Stimulated activated CD8-positive, alpha-beta memory T cell treated with anti-CD3 and anti-CD28 coated beads, Interleukin-4, amount 100 ng/mL, for 48 hours (primary cell): ENCODE data around the gene DMC1.
A peak's percentile ranks its signal among the peaks of the same experiment; 100 is the strongest.
"Not testable (repeated sequence)": the region's sequence is repeated elsewhere in the genome, so short reads cannot be mapped to it uniquely, and the experiment has no call there.

Source experiments
- DNase-seq: peaks from one replicate; pipeline ENCODE4 v3.0.0-alpha.2; 2020

DMC1 gene, protein sequence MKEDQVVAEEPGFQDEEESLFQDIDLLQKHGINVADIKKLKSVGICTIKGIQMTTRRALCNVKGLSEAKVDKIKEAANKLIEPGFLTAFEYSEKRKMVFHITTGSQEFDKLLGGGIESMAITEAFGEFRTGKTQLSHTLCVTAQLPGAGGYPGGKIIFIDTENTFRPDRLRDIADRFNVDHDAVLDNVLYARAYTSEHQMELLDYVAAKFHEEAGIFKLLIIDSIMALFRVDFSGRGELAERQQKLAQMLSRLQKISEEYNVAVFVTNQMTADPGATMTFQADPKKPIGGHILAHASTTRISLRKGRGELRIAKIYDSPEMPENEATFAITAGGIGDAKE

DNA sequence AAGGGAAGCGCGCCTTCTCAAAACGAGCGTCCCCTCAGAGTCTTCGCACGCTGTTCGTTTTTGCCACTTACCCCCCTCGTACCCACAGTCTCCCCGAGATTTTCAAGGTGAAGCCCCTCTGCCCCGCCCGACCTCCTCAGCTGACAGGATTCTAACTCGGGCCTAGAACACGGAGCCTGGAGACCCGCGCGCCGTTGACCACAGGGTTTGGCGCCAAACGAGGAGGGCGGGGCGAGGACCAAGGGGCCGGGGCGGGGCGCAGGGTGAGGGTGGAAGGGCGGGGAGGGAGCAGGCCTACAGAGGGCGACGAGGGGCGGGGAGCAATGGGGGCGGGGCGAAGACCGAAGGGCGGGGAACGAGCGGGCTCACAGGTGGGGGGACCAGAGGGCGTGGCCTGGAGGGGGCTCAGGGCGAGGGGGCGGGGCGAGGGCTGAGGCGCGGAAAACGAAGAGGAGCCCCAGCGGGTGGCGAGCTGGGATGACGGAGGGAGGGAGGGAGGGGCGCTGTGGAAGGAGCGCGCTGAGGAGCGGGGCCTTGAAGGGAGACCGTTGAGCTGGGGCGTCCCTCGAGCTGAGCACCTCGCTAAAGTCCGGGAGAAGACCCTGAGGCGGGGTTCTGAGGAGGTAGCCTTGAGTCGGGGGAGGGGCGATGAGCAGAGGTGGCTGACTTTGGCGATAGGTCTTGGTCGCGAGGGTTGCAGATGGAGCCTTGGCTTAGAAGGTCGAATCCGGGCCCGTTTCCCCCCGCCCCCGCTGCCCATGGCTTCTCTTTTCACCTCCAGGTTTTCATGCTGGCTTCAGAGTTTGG lies at the start of gene DMC1:
TSS of gene DMC1 (minus strand) at position 212 of the 807 bp plus-strand sequence. CDS start 1,927 bp downstream, outside the sequence.
- peak; percentile 99 for DNase-seq

DNA sequence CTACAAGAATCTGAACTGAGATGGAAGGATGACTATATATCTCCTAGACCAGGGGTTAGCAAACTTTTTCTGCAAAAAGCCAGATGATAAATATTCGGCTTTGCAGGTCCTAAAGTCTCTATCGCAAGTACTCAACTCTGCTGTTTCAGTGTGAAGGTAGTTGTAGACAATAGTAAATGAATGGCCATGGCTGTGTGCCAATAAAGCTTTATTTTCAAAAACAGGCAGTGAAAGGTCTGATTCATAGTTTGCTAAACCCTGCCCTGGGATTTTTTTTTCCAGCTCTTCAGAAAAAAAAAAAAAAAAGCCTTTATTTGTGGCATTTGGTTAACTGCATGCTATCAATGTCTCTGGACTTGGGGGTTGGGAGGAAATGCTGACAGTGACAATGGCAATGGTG lies 48.7 kb upstream of the DMC1 start:
- no peak for DNase-seq

DNA sequence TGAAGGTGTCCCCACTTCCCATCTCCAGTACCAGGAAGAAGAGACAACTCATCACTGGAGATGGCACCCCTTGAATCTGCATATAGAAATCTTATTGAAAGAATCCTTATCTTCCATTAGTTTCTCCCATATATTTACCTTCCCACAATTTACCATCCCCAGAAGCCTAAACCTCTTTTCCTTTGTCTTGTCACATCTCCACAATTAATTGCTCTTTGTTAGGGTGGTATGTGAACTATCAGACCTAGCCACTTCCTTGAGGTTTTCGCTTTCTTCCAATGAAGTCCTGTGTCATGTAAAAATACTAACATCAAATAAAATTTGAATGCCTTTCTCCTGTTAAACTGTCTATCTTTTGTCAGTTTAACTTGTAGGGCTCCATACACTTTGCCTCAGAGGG lies 48.3 kb upstream of the DMC1 start:
- no peak for DNase-seq

DNA sequence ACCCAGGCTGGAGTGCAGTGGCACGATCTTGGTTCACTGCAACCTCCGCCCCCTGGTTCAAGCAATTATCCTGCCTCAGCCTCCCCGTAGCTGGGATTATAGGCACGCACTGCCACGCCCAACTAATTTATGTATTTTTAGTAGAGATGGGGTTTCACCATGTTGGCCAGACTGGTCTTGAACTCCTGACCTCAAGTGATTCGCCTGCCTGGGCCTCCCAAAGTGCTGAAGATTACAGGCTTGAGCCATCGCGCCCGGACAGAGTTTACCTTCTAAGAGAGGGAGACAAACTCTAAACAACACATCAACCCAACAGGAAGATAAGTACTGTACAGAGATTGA lies 45.1 kb upstream of the DMC1 start:
- not testable (repeated sequence) for DNase-seq

DNA sequence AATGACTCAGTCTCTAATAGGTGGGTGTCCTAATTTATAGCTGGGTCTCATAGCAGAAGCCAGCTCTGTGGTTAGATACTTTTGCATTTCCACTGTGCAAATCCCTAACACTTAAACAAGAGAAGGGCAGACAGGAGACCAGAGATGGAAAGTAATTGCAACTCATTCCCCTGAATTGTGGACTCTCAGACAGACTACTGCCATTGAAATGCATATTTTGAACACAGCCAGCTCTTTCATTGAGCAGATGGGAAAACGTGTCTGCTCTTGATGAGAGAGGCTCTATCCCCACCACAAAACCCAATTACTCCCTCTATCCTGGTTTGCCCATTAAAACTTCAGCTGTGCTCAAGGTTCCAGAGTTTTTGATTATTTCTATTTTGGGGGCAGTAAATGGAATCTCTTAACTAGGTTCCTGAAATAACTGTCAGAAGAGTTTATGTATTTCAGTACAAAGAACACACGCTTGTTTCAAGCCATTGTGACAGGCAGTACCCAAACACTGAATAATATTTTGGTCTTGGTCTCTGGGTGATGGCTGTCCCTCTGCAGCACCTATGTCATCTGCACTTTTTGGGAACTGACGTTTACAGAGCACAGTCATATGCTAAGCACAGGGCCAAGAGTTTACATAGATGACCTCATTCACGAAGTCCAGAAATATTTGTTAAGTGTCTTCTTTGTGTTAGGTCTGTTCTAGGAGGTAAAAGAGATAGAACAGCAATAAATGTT lies 44.5 kb upstream of the DMC1 start:
- DNase-seq = no peak

DNA sequence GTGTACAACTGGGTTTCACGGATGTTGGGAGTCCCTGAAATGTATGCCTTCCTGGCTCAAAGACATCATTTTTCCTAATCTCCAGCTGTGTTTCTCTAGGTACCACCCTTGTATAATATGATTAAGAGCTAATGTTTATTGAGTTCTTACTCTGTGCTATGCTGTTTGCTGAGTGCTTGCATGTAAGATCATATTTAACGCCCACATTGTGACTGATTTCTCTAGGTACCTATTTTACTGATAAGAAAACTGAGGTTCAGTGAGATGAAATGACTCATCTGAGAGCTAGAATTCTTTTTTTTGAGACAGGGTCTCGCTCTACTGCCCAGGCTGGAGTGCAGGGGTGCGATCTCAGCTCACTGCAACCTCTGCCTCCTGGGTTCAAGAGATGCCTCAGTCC lies 43.6 kb upstream of the DMC1 start:
- DNase-seq = no peak

DNA sequence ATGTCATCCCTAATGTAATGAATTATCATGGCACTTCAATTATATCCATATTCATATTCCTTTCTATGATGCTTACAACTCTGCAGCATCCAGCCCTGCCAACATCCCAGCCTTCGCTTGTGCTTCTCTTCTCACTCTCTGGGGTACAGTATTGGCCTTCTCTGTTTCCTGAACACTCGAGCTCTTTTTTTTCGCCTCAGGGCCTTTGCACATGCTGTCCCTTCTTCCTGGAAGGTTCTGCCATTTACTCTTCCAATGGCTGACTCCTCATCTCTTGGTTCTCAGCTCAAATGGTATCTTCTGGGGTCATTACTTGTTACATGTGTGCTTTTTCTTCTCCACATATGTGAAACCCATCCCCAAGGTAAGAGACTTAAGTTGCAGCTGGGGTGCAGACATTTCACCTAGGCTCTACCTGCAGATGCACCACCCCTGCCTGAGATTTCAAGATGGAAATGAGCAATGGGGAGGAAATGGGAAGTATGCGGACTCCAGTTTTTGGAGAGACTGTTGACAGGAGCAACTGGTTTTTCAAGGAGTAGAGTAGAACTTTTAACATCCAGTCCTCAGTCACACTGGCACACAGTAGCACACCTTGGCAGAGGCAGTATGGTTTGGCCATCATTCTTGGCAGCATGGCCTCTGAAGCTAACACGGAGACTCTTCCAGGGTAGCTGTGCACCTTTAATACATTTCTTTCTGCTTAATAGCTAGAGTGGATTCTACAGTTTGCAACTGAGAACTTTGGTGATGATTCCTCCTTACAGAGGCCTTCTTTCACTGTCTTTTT lies 42.4 kb upstream of the DMC1 start:
- DNase-seq = no peak

DNA sequence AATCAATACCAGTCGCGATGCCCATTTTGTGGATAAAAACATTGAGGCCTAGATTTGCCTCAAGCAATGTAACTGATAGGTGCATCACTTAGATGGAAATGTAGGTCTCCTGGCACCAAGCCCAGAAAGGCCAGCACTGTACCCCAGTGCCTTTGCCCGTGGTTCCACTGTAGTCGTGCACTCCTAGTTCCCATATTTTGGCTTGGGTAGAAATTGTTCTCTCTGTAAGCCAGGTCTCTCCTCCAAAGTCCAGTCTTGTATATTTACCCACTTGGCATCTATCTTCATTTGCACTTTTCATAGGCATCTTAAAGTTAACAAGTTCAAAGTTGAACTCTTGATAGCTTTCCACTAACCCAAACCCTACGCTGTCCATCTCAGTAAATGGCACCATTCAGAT lies 41.6 kb upstream of the DMC1 start:
- DNase-seq = no peak

DNA sequence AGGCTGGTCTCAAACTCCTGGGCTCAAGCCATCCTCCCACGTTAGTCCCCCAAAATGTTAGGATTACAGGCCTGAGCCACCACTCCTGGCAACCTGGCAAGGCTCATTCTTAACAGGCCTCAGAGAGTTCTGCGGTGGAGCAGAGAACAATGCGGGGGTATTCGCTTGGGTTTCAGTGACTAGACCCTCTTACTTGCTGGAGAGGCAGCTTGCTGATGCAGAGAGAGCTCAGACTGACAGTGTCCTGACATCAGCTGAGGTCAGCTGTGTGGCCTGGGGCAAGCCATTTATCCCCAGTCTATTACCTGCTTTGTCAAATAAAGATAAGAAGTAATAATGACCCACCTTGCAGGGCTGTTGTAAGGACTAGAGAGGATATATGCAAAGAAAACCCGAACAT lies 40.3 kb upstream of the DMC1 start:
- DNase-seq = no peak

DNA sequence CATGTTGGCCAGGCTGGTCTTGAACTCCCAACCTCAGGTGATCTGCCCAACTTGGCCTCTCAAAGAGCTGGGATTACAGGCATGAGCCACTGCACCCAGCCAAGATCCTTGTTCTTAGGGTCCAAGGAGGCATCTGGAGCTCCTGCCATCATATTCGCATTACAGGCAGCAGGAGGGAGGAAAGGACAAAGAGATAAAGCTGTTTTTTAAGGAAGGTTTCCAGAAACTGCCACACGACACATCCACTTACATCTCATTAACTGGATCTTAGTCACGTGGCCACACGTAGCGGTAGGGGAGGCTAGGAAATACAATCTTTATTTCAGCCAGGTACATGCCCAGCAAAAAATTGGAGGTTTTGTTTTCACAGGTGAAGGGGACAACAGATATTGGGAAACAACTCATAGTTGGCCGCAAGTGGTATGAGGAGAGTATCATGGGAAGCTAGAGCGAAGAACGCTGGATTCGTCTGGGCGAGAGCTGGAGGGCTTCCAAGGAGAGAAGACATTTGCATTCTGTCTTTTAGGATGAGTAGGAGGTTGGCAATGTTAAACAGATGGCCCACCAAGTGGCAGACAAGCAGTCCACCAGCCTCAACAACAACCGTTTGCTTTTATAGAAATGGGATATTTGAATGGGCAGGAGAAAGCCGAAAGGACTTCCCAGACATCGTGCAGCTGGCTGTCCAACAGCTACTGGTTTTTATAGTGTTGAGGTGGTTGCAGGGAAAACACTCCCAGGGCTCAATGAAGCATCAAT lies 39.2 kb upstream of the DMC1 start:
- no peak for DNase-seq

DNA sequence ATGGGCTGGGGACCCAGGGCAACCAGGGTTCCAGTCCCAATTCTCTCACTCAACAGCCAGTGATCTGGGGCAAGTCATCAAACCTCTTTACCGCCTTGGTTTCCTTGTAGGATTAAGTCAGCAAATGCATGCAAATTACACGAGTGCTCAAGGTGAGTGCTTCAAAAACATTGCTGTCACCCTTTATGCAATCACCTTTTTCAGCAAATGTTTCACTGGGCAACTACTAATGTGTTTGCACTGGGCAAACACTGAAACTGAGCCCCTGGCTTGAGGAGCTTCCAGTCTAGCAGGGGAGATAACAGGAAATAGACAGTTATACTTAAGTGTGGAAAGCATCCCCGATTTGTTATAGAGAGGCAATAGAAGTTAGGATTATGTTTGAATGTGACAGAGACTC lies 37.7 kb upstream of the DMC1 start:
- no peak for DNase-seq

DNA sequence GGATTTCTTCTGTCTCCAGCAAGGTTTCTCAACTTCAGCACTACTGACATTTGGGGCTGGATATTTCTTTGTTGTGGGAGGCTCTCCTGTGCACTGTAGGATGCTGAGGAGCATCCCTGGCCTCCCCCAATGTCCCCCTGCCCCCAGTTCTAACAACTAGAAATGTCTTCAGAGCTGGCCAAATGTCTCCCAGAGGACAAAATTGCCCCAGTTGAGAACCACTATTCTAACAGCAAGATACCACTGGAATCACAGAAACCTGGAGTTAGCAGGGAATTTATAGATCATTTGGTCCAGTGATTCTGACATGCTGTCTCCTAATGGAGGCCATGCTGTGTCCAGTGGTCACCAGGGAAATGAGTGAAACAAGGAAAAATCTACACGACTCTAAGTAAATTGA lies 32.2 kb upstream of the DMC1 start:
- no peak for DNase-seq

DNA sequence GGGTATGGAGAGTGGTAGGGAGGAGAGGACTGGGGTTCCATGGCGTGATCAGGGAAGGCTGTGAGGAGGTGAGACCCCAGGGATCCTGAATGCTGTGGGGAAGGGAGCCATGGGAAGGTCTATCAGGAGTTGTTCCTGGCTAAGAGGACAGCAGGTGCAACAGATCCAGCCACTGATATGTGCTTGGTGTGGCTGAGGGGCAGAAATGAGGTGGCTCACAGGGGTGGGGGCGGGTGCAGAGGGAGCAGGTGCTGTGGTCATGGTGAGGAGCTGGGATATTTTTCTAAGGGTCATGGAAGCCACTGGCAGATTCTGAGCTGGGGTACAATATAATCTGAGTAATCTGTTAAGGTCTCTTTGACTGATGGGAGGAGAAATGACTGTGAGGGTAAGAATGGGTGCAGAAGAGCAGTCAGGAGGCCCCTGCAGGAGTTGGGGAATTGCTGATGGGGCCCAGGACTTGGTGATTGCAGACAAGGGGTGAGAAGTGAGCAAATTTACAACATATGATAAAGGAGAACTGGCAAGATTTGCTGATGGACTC lies 31.3 kb upstream of the DMC1 start:
- no peak for DNase-seq

DNA sequence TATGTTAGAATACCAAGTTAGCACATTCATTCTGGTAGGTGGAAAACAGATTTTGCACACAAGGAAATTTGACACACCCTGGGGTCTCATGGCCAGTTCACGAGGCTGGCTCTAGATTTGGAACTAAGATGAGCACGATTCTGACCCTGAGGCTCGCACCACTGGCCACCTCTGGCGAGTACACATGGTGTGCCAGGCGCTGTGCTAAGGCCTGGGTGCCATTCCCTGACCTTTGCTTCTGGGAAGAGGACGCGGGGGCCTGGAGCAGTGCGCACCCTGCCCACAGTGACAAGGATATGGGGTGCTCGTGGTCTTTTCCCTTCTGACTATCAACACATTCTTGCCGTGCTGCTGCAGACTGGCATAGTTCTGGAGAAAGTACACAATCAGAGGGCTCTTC lies 29.5 kb upstream of the DMC1 start:
- no peak for DNase-seq

DNA sequence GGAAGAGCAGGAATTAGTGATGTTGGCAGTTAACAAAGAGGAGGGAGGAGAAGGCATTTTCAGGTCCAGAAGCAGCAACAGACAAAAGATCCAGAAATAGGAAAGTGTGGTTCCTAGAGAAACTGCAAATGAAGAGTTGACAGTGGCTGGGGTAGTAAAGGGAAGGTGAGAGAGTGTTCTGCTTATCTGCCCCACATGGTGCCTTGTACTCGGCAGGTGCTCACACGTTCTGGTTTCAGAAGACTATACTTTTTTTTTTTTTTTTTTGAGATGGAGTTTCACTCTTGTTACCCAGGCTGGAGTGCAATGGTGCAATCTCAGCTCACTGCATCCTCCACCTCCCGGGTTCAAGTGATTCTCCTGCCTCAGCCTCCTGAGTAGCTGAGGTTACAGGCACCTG lies 12.9 kb upstream of the DMC1 start:
- DNase-seq = not testable (repeated sequence)

DNA sequence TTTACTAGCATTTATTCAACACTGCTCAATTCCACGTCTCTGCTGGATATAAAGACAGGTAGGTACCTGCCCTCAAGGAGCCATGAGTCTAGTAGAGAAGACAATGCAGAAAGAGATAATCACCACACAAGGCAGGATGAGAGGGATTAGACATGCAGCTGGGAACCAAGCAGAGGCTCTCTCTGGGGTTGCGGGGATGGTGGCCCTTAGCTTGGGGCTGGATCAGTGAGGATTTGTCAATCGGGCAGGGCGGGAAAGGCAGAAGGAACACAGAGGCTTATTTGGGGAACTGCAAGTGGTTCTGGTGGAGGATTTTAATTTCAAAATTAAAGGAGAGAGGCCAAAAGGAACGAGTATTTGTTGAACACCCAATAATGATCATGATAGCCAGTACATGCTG lies 8.5 kb upstream of the DMC1 start:
- no peak for DNase-seq

DNA sequence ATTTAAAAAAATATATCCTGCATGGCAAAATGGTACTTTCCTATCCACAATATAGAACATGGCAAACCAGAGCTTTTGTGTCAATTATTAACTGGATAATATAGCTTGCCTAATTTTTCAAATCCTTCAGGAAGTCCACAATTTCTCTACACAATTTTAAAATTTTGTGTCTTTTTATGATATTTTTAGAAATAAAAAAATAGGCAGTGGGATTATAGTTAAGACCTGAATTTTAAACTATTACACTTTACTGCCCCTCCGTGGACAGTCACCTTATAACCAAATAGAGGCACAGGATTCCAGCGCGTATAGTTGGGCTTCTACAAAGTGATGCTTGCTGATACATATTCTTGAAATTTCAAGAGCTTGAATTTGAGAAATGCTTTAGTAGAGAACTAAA lies 2.1 kb upstream of the DMC1 start:
- peak; percentile 29 for DNase-seq

DNA sequence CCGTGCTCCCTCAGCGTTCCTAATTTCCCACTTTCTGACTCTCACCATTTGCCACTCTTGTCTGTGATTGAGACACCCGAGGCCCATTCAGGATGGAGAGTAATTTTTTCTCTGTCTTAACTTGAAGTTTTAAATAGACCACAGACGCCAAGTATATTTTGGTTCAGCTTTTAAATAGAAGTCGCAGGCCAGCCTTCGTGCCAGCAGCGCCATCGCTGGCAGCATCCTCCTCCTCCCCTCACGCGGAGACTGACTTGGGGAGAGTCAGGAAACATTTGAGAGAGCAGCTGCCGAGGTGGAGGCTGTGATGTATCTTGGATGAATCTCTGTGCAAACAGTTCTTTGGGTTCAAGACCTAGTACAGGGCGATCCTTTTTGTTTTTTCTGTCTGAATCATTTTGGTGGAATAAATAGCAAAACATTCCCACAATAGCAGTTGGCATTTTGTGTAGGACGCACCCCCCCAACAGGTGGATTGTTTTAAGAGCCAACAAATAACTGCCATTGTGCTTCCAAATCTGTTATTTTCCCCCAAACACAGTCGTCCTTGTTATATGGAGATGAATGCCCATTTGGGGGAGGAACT lies 889 bp upstream of the DMC1 start:
- DNase-seq = peak; percentile 59

DNA sequence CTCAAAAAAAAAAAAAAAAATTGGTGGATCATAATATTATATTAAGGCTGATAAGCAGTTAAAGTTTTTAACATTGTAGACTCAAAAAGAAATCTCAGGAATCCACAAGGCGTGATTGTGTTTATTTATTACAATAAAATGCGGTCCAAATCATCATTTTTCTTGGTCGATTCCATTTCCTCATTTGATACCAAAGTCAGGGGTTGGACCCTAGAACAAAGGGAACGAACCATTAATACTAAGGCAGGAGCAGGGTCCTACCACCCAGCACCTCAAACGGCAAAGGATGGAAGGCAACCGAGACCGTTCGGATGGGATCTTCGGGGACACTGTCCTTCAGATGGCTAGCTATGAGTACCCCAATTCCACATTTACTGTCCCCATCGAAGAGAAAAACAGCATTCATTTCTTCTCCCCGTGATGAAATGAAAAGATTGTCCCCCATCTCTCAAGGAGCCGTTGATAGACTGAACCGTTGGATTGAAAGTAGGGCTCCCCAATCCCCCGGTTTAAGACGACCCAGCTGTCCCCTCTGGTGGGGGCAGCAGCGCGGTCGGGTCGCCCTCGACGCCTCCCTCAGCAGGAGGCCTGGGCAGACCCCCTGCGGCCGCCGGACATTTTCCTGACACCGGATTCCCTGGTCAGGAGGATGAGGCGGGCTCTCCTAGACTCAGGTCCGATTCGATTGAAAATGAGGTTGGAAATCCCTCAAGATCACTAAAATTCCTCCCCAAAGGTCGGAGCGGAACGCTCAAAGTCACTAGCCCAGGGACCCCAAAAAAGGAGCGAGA lies 607 bp downstream of the DMC1 start:
- DNase-seq = no peak

DNA sequence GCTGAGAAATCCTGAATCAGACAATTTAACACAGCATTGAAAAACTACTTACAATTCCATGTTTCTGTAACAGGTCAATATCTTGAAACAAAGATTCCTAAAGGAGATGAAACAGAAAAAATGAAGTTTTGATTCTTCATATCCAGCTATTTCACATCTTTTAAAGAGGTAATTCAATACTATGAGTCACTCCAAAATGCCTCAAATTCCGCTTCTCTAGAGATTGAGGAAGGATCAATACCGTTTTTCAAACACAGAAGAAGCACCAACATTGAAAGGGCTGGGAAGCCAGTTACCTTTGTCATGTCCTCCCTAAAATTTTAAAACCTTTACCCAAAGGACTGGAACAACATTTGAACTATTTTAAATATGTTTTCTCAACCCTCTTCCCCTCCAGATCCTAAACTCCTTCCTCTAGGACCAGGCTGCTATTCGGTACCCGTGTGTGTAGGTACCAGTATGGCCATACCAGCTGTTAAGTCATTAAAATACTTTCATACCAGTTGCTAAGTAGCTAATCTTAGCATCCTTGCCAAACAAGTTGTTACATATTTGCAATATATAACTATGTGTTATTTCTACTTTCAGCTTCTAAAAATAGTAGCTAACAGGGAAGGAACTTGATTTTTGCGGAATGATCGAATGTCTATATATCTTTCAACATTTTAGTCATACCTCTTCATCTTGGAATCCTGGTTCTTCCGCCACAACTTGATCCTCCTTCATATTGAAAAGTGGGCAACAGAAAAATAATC lies 2.3 kb downstream of the DMC1 start:
- DNase-seq = no peak
